Bronchus fibroblast of lung (primary cell): Measurements from ENCODE around the gene MIR17HG. TPM values are rescaled to one million over a fixed set of nuclear protein-coding genes. Genes with fewer than 3 reads are reported as not detected.

Experiments used
- total RNA-seq: library from RNA; depleted of rRNA; stranded (reverse); fragments of >200 nt; gene quantifications from 2 replicates; pipeline ENCODE4 v1.2.3, GENCODE V29; 2015

Gene MIR17HG
- 1.6 and 4.2 TPM in 2 replicates for total RNA-seq

GRCh38 chr13:91347202-91347995, at the start of gene MIR17HG:
Gene MIR17HG, plus strand, starts transcription at chr13:91347687.

GRCh38 chr13:91398413-91399188, 51.1 kb downstream of the MIR17HG start, which contains the start of gene GPC5:
Gene GPC5, plus strand, starts transcription at chr13:91398621.

Other genes starting within 250 kb of the MIR17HG start
- gene GPC5, start 50.9 kb downstream of the MIR17HG start, total RNA-seq, result 0.15 and 0.50 TPM in 2 replicates